HEK293 (cell line): ENCODE data around the gene CENPX.

Experiments
- BCL11A ChIP-seq: fragments of 450-650 bp; formaldehyde crosslinking; IDR thresholded peaks from 2 replicates; pipeline ENCODE4 v1.5.1; 2016; ENCODE audit warnings: low read depth, missing biosample characterization, missing genetic modification characterization
- BCL11B ChIP-seq: fragments of 450-650 bp; formaldehyde crosslinking; IDR thresholded peaks from 2 replicates; pipeline ENCODE4 v1.5.1; 2016; ENCODE audit warnings: low read depth, missing biosample characterization, missing genetic modification characterization
- EGR2 ChIP-seq: fragments of 450-650 bp; formaldehyde crosslinking; IDR thresholded peaks from 2 replicates; pipeline ENCODE4 v1.5.1; 2016; ENCODE audit warnings: low read depth, missing biosample characterization, missing genetic modification characterization
- FEZF1 ChIP-seq: fragments of 450-650 bp; formaldehyde crosslinking; IDR thresholded peaks from 2 replicates; pipeline ENCODE4 v1.5.1; 2016; ENCODE audit warnings: missing biosample characterization, missing genetic modification characterization
- GLIS1 ChIP-seq: fragments of 450-650 bp; formaldehyde crosslinking; IDR thresholded peaks from 2 replicates; pipeline ENCODE4 v1.5.1; 2016; ENCODE audit warnings: missing biosample characterization, missing genetic modification characterization
- PRDM1 ChIP-seq: fragments of 450-650 bp; formaldehyde crosslinking; IDR thresholded peaks from 2 replicates; pipeline ENCODE4; 2016; ENCODE audit warnings: missing biosample characterization, missing genetic modification characterization
- REPIN1 ChIP-seq: fragments of 450-650 bp; formaldehyde crosslinking; IDR thresholded peaks from 2 replicates; pipeline ENCODE4 v1.5.1; 2017; ENCODE audit warnings: missing biosample characterization, missing genetic modification characterization, low read depth
- ZBTB1 ChIP-seq: fragments of 450-650 bp; formaldehyde crosslinking; IDR thresholded peaks from 2 replicates; pipeline ENCODE4 v1.5.1; 2016; ENCODE audit warnings: missing biosample characterization, missing genetic modification characterization
- ZBTB10 ChIP-seq: fragments of 450-650 bp; formaldehyde crosslinking; IDR thresholded peaks from 2 replicates; pipeline ENCODE4 v1.5.1; 2016; ENCODE audit warnings: missing biosample characterization, missing genetic modification characterization
- ZBTB17 ChIP-seq: fragments of 450-650 bp; formaldehyde crosslinking; IDR thresholded peaks from 2 replicates; pipeline ENCODE4 v1.5.1; 2016; ENCODE audit warnings: missing biosample characterization, missing genetic modification characterization
- ZNF138 ChIP-seq: fragments of 450-650 bp; formaldehyde crosslinking; IDR thresholded peaks from 2 replicates; pipeline ENCODE4 v1.5.1; 2016; ENCODE audit warnings: missing biosample characterization, missing genetic modification characterization, borderline replicate concordance
- ZNF146 ChIP-seq: fragments of 450-650 bp; formaldehyde crosslinking; IDR thresholded peaks from 2 replicates; pipeline ENCODE4 v1.5.1; 2016; ENCODE audit warnings: missing biosample characterization, missing genetic modification characterization
- ZNF26 ChIP-seq: fragments of 450-650 bp; formaldehyde crosslinking; IDR thresholded peaks from 2 replicates; pipeline ENCODE4 v1.5.1; 2016; ENCODE audit warnings: missing biosample characterization, missing genetic modification characterization
- ZNF266 ChIP-seq: fragments of 450-650 bp; formaldehyde crosslinking; IDR thresholded peaks from 2 replicates; pipeline ENCODE4 v1.5.1; 2016; ENCODE audit warnings: missing biosample characterization, missing genetic modification characterization, low read depth
- ZNF391 ChIP-seq: fragments of 450-650 bp; formaldehyde crosslinking; IDR thresholded peaks from 2 replicates; pipeline ENCODE4 v1.5.1; 2016; ENCODE audit warnings: low read depth, missing biosample characterization, missing genetic modification characterization, borderline replicate concordance
- ZNF416 ChIP-seq: fragments of 450-650 bp; formaldehyde crosslinking; IDR thresholded peaks from 2 replicates; pipeline ENCODE4 v1.5.1; 2016; ENCODE audit warnings: missing biosample characterization, missing genetic modification characterization
- ZNF521 ChIP-seq: fragments of 450-650 bp; formaldehyde crosslinking; IDR thresholded peaks from 2 replicates; pipeline ENCODE4 v1.5.1; 2017; ENCODE audit warnings: missing biosample characterization, mild to moderate bottlenecking, missing genetic modification characterization
- ZNF561 ChIP-seq: fragments of 450-650 bp; IDR thresholded peaks from 2 replicates; pipeline ENCODE4 v1.5.1; 2018; ENCODE audit warnings: missing biosample characterization, missing genetic modification characterization, borderline replicate concordance
- ZNF571 ChIP-seq: fragments of 450-650 bp; formaldehyde crosslinking; IDR thresholded peaks from 2 replicates; pipeline ENCODE4 v1.5.0; 2017; ENCODE audit warnings: missing biosample characterization, missing genetic modification characterization
- ZNF585B ChIP-seq: fragments of 450-650 bp; formaldehyde crosslinking; IDR thresholded peaks from 2 replicates; pipeline ENCODE4 v1.5.1; 2016; ENCODE audit warnings: missing biosample characterization, missing genetic modification characterization
- ZNF596 ChIP-seq: fragments of 450-650 bp; IDR thresholded peaks from 2 replicates; pipeline ENCODE4 v1.5.0; 2018; ENCODE audit warnings: missing biosample characterization, mild to moderate bottlenecking, missing genetic modification characterization, moderate library complexity
- ZNF610 ChIP-seq: fragments of 450-650 bp; formaldehyde crosslinking; IDR thresholded peaks from 2 replicates; pipeline ENCODE4 v1.5.1; 2016; ENCODE audit warnings: missing biosample characterization, missing genetic modification characterization, borderline replicate concordance
- ZNF660 ChIP-seq: fragments of 450-650 bp; IDR thresholded peaks from 2 replicates; pipeline ENCODE4 v1.5.1; 2018; ENCODE audit warnings: missing biosample characterization, mild to moderate bottlenecking, missing genetic modification characterization
- ZNF707 ChIP-seq: fragments of 450-650 bp; formaldehyde crosslinking; IDR thresholded peaks from 2 replicates; pipeline ENCODE4 v1.5.1; 2016; ENCODE audit warnings: missing biosample characterization, missing genetic modification characterization
- ZNF768 ChIP-seq: fragments of 450-650 bp; formaldehyde crosslinking; IDR thresholded peaks from 2 replicates; pipeline ENCODE4 v1.5.1; 2018; ENCODE audit warnings: missing biosample characterization, mild to moderate bottlenecking, missing genetic modification characterization
- ZXDB ChIP-seq: fragments of 450-650 bp; formaldehyde crosslinking; IDR thresholded peaks from 2 replicates; pipeline ENCODE4 v1.5.1; 2016; ENCODE audit warnings: missing biosample characterization, missing genetic modification characterization
- TF ChIP-seq, protein P1 (sequence below): fragments of 450-650 bp; formaldehyde crosslinking; IDR thresholded peaks from 2 replicates; pipeline ENCODE4 v1.5.1; 2016; ENCODE audit warnings: missing biosample characterization, missing genetic modification characterization
- TF ChIP-seq, protein P2 (sequence below): fragments of 450-650 bp; IDR thresholded peaks from 2 replicates; pipeline ENCODE4 v1.5.1; 2018; ENCODE audit warnings: missing biosample characterization, mild to moderate bottlenecking, missing genetic modification characterization
- TF ChIP-seq, protein P3 (sequence below): fragments of 450-650 bp; formaldehyde crosslinking; IDR thresholded peaks from 2 replicates; pipeline ENCODE4 v1.5.1; 2016; ENCODE audit warnings: missing biosample characterization, missing genetic modification characterization
- TF ChIP-seq, protein P4 (sequence below): sonication (generic); formaldehyde crosslinking; IDR thresholded peaks from 2 replicates; pipeline ENCODE4 v1.8.1; 2022; ENCODE audit warnings: mild to moderate bottlenecking, moderate library complexity, missing genetic modification reagents

Gene CENPX

GRCh38 chr17:82065638-82066303 is 43.1 kb upstream of the CENPX start, which contains the start of gene DUS1L (continued):
- TF ChIP-seq, protein P1, sequence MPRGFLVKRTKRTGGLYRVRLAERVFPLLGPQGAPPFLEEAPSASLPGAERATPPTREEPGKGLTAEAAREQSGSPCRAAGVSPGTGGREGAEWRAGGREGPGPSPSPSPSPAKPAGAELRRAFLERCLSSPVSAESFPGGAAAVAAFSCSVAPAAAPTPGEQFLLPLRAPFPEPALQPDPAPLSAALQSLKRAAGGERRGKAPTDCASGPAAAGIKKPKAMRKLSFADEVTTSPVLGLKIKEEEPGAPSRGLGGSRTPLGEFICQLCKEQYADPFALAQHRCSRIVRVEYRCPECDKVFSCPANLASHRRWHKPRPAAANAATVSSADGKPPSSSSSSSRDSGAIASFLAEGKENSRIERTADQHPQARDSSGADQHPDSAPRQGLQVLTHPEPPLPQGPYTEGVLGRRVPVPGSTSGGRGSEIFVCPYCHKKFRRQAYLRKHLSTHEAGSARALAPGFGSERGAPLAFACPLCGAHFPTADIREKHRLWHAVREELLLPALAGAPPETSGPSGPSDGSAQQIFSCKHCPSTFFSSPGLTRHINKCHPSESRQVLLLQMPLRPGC (tag by site-specific recombination): no peak
- TF ChIP-seq ZNF266 (no peak), ZNF521 (no peak), ZBTB17 (0 out of 2 replicates have a peak, but pooled peaks have one; percentile 22), REPIN1 (tag by site-specific recombination) (0 out of 2 replicates have a peak, but pooled peaks have one; percentile 89), ZNF660 (peak; percentile 94), ZNF146 (tag by site-specific recombination) (peak; percentile 74), ZNF610 (peak; percentile 78), ZNF585B (tag by site-specific recombination) (no peak), FEZF1 (peak; percentile 40), ZNF561 (tag by site-specific recombination) (peak; percentile 90; the same call in 1 of the 2 replicates), ZNF707 (tag by site-specific recombination) (peak; percentile 10; the same call in 1 of the 2 replicates), PRDM1 (tag by site-specific recombination) (no peak), ZNF138 (no peak), ZXDB (tag by site-specific recombination) (no peak; the same call in none of the 2 replicates), GLIS1 (tag by site-specific recombination) (0 out of 2 replicates have a peak, but pooled peaks have one; percentile 12), ZNF571 (tag by site-specific recombination) (no peak), ZBTB10 (tag by site-specific recombination) (peak; percentile 86), BCL11B (tag by site-specific recombination) (peak; percentile 100), EGR2 (tag by site-specific recombination) (peak; percentile 63; the same call in 1 of the 2 replicates), ZNF26 (tag by site-specific recombination) (no peak), ZNF416 (no peak), ZNF596 (tag by site-specific recombination) (peak; percentile 69), ZNF768 (tag by site-specific recombination) (no peak), BCL11A (tag by site-specific recombination) (peak; percentile 100), ZBTB1 (tag by site-specific recombination) (0 out of 2 replicates have a peak, but pooled peaks have one; percentile 42), ZNF391 (tag by site-specific recombination) (peak; percentile 94)
- TF ChIP-seq, protein P2, sequence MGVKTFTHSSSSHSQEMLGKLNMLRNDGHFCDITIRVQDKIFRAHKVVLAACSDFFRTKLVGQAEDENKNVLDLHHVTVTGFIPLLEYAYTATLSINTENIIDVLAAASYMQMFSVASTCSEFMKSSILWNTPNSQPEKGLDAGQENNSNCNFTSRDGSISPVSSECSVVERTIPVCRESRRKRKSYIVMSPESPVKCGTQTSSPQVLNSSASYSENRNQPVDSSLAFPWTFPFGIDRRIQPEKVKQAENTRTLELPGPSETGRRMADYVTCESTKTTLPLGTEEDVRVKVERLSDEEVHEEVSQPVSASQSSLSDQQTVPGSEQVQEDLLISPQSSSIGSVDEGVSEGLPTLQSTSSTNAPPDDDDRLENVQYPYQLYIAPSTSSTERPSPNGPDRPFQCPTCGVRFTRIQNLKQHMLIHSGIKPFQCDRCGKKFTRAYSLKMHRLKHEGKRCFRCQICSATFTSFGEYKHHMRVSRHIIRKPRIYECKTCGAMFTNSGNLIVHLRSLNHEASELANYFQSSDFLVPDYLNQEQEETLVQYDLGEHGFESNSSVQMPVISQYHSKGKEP (tag by site-specific recombination): peak; percentile 62; the same call in 1 of the 2 replicates
- TF ChIP-seq, protein P3, sequence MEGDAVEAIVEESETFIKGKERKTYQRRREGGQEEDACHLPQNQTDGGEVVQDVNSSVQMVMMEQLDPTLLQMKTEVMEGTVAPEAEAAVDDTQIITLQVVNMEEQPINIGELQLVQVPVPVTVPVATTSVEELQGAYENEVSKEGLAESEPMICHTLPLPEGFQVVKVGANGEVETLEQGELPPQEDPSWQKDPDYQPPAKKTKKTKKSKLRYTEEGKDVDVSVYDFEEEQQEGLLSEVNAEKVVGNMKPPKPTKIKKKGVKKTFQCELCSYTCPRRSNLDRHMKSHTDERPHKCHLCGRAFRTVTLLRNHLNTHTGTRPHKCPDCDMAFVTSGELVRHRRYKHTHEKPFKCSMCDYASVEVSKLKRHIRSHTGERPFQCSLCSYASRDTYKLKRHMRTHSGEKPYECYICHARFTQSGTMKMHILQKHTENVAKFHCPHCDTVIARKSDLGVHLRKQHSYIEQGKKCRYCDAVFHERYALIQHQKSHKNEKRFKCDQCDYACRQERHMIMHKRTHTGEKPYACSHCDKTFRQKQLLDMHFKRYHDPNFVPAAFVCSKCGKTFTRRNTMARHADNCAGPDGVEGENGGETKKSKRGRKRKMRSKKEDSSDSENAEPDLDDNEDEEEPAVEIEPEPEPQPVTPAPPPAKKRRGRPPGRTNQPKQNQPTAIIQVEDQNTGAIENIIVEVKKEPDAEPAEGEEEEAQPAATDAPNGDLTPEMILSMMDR (tag by site-specific recombination): peak; percentile 27; the same call in 1 of the 2 replicates
- TF ChIP-seq, protein P4, sequence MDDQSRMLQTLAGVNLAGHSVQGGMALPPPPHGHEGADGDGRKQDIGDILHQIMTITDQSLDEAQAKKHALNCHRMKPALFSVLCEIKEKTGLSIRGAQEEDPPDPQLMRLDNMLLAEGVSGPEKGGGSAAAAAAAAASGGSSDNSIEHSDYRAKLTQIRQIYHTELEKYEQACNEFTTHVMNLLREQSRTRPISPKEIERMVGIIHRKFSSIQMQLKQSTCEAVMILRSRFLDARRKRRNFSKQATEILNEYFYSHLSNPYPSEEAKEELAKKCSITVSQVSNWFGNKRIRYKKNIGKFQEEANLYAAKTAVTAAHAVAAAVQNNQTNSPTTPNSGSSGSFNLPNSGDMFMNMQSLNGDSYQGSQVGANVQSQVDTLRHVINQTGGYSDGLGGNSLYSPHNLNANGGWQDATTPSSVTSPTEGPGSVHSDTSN: peak; percentile 85; the same call in 1 of the 2 replicates
